Heart left ventricle (tissue), 16 donors: ENCODE data around the gene KIFAP3. TPM values are rescaled to one million over a fixed set of nuclear protein-coding genes. Genes with fewer than 3 reads are reported as not detected.

Experiments used
- ATAC-seq, 4 donors: fragments of 200-7000 bp; cut with Tn5 transposase; one replicate each; pipeline ENCODE4 v1.9.1; 2020 to 2022; ENCODE audit warnings: moderate library complexity in 4 of 4, mild to moderate bottlenecking in 3 of 4, moderate number of reproducible peaks in 1 of 4
- DNase-seq, 5 donors: peaks; one replicate each; pipeline ENCODE4 v3.0.0-alpha.2; 2020
- H3K27ac ChIP-seq, 12 donors: fragments of 200-600 bp; sonication (generic) in 4 of 12; one replicate each; pipeline versions ENCODE4 v1.5.0 to v1.8.0; 2016 to 2022; ENCODE audit warnings: mild to moderate bottlenecking in 2 of 12
- H3K27me3 ChIP-seq, 9 donors: fragments of 200-600 bp; sonication (generic) in 2 of 9; one replicate each; pipeline versions ENCODE4 v1.5.1 to v1.8.0; 2016 to 2022; ENCODE audit warnings: mild to moderate bottlenecking in 3 of 9
- H3K36me3 ChIP-seq, 9 donors: fragments of 200-600 bp; sonication (generic) in 2 of 9; one replicate each; pipeline versions ENCODE4 v1.5.0 to v1.8.0; 2018 to 2022; ENCODE audit warnings: mild to moderate bottlenecking in 2 of 9
- H3K4me1 ChIP-seq, 12 donors: fragments of 200-600 bp; sonication (generic) in 4 of 12; one replicate each; pipeline versions ENCODE4 v1.5.0 to v1.8.0; 2016 to 2022; ENCODE audit warnings: mild to moderate bottlenecking in 3 of 12
- H3K4me3 ChIP-seq, 12 donors: fragments of 200-600 bp; sonication (generic) in 4 of 12; one replicate each; pipeline versions ENCODE4 v1.5.0 to v1.8.0; 2017 to 2022; ENCODE audit warnings: mild to moderate bottlenecking in 9 of 12, moderate library complexity in 4 of 12
- H3K9me3 ChIP-seq, 12 donors: fragments of 200-600 bp; sonication (generic) in 4 of 12; one replicate each; pipeline versions ENCODE4 v1.5.0 to v1.8.0; 2016 to 2022; ENCODE audit warnings: mild to moderate bottlenecking in 1 of 12
- POLR2A ChIP-seq, 2 donors: fragments of 450-650 bp; IDR thresholded peaks; one replicate each; pipeline ENCODE4 v1.6.1; 2017; ENCODE audit warnings: antibody characterized with exemption in 2 of 2, mild to moderate bottlenecking in 2 of 2, moderate library complexity in 2 of 2
- WGBS, 4 donors: extraction: QIAGEN DNeasy Blood & Tissue Kit in 2 of 4; methylation state at CpG; one replicate each; pipeline versions ENCODE4 v1.1.5 to v1.1.7; 2013 to 2018; 5-methylcytosine and 5-hydroxymethylcytosine counted together
- intact Hi-C, 10 donors: fragments of 100-400 bp; cut with DNase I; formaldehyde crosslinking; loops; one replicate each; pipeline versions ENCODE4 v1.11.1 to v1.14.2; 2022
- polyA plus RNA-seq, 2 donors: library from polyadenylated mRNA; stranded (reverse); fragments of 200-250 nt; gene quantifications; one replicate each; pipeline ENCODE4 v1.2.3, GENCODE V29; 2013
- total RNA-seq, 9 donors: library from RNA; depleted of rRNA in 2 of 9; stranded (reverse); fragments of >200 nt in 2 of 9; fragmentation: NEBNext Ultra II Directional in 3 of 9; extraction: Animal tissue kit (Norgen Biotek cat#: 25700) in 3 of 9; gene quantifications; one replicate each; pipeline versions ENCODE4 v1.1.0 to v1.2.4, GENCODE V29; 2016 to 2023
- TF ChIP-seq, protein P1 (sequence below), 12 donors: fragments of 200-600 bp; sonication (generic) in 4 of 12; IDR thresholded peaks; one replicate each; pipeline versions ENCODE4 v1.5.0 to v1.8.0; 2018 to 2022; ENCODE audit warnings: antibody characterized with exemption in 12 of 12, mild to moderate bottlenecking in 5 of 12
- donor health status: ischemic (EF 13 %, LVEDD 7.1; RV severe dilation, severe dysfunction).
- donor health status: healthy with polysubstance abuse.
- donor health status: DM: no; HTN: yes; CAD: no.
- donor health status: DM: no; HTN: no; CAD: no.
- donor health status: ischemic (EF 25% LVEDD 6.9; RV normal size, moderate dysfunction).
- donor health status: ischemic (EF 25% LVEDD 5.7; RV mildly dilated, moderate dysfunction).
- donor health status: healthy.
- donor health status: DM: yes; HTN: yes; CAD: no.
- donor health status: ischemic (EF 35%, LVEDD 5.7; RV mildly dilated, moderate dysfunction).
- donor health status: nonischemic (EF 11% LVEDD 7.7; RV severe dilation, severe dysfunction).
- donor health status: DM: yes; HTN: yes; CAD: no.
- donor health status: PGD.
- donor health status: ischemic (EF 29% LVEDD 5.4; RV normal size, mild dysfunction).
- donor health status: nonischemic (EF 23%, LVEDD 6.1; RV moderate dilation, normal function).

The KIFAP3 gene
- total and polyA plus RNA-seq, 11 donors = 14.0 to 75.0 (median 53.5) TPM

- peaks cover 0 to 34% (median 5%) of the 10 kb centered on the region in 9 donors for H3K36me3 ChIP-seq
- no peak overlapping the region for H3K27ac ChIP-seq
- intact Hi-C loops = no loop called here
- DNase-seq (no peak), ATAC-seq (no peak)
- no peaks in the 10 kb centered on the region for H3K9me3 ChIP-seq
- TF ChIP-seq, protein P1, sequence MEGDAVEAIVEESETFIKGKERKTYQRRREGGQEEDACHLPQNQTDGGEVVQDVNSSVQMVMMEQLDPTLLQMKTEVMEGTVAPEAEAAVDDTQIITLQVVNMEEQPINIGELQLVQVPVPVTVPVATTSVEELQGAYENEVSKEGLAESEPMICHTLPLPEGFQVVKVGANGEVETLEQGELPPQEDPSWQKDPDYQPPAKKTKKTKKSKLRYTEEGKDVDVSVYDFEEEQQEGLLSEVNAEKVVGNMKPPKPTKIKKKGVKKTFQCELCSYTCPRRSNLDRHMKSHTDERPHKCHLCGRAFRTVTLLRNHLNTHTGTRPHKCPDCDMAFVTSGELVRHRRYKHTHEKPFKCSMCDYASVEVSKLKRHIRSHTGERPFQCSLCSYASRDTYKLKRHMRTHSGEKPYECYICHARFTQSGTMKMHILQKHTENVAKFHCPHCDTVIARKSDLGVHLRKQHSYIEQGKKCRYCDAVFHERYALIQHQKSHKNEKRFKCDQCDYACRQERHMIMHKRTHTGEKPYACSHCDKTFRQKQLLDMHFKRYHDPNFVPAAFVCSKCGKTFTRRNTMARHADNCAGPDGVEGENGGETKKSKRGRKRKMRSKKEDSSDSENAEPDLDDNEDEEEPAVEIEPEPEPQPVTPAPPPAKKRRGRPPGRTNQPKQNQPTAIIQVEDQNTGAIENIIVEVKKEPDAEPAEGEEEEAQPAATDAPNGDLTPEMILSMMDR (IDR thresholded peaks at IDR 0.05) = no peak
- TF ChIP-seq POLR2A (IDR thresholded peaks at IDR 0.05) = no peak
- H3K27me3 ChIP-seq = no peaks in the 10 kb centered on the region
- WGBS, 4 donors = 72 to 85% (median 74%) methylated on average over 4 of the region's 4 CpGs
- no peak overlapping the region for H3K4me3 ChIP-seq
- no peaks in the 10 kb centered on the region for H3K4me1 ChIP-seq
Observed at GRCh38 chr1:169968174-169968573, 106.3 kb downstream of the KIFAP3 start.

- Histone ChIP-seq H3K36me3 (peaks cover 0 to 15% (median 3%) of the 10 kb centered on the region in 9 donors), H3K9me3 (no peaks in the 10 kb centered on the region), H3K27ac (no peak overlapping the region), H3K4me1 (no peaks in the 10 kb centered on the region), H3K27me3 (no peaks in the 10 kb centered on the region), H3K4me3 (no peak overlapping the region)
- intact Hi-C loops = no loop called here
- no peak for DNase-seq
- no peak for ATAC-seq
- TF ChIP-seq POLR2A (IDR thresholded peaks at IDR 0.05) = no peak
- TF ChIP-seq, protein P1 (IDR thresholded peaks at IDR 0.05) = no peak
- WGBS, 4 donors = 86 to 92% (median 89%) methylated on average over 4 of the region's 4 CpGs
Observed at GRCh38 chr1:169964206-169964605, 110.3 kb downstream of the KIFAP3 start.

- no peak overlapping the region for H3K27ac ChIP-seq
- no peaks in the 10 kb centered on the region for H3K4me1 ChIP-seq
- TF ChIP-seq, protein P1 (IDR thresholded peaks at IDR 0.05) = no peak
- TF ChIP-seq POLR2A (IDR thresholded peaks at IDR 0.05) = no peak
- H3K9me3 ChIP-seq = no peaks in the 10 kb centered on the region
- H3K36me3 ChIP-seq = peaks cover 0 to 16% (median 0%) of the 10 kb centered on the region in 9 donors
- no peaks in the 10 kb centered on the region for H3K27me3 ChIP-seq
- ATAC-seq = no peak
- DNase-seq = no peak
- intact Hi-C loops = no loop called here
- no peak overlapping the region for H3K4me3 ChIP-seq
Observed at GRCh38 chr1:169959686-169960085, 114.8 kb downstream of the KIFAP3 start.

DNA sequence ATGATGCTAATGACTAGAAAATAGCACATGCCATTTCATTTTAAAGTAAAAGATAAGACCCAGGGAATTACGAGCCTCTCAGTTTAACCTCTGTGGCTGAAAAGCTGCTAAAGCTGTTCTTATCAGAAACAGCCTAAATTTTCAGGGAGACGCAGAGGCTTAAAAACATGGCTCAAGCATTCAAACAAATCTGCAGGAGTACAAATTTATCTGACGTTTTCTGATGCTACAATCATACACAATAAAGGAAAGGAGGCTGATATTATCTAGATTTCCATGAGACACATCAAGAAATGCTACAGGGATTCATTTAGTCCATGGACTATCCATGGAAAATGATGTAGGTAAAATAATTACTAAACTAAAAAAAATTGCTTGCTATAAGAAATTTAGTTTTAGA, 115.5 kb downstream of the KIFAP3 start:
- Histone ChIP-seq H3K36me3 (peaks cover 0 to 21% (median 3%) of the 10 kb centered on the region in 9 donors), H3K27ac (no peak overlapping the region), H3K4me1 (no peaks in the 10 kb centered on the region), H3K9me3 (no peaks in the 10 kb centered on the region), H3K27me3 (no peaks in the 10 kb centered on the region), H3K4me3 (no peak overlapping the region)
- ATAC-seq (no peak), DNase-seq (no peak)
- intact Hi-C loops = no loop called here
- 68 to 72% (median 69%) methylated on average over 3 of the region's 3 CpGs for WGBS, 4 donors
- TF ChIP-seq, protein P1 (IDR thresholded peaks at IDR 0.05) = no peak
- TF ChIP-seq POLR2A (IDR thresholded peaks at IDR 0.05) = no peak
